OCI-LY3 (cell line): ENCODE measurements around the gene TMEM38A.

Experiments used
- EZH2phosphoT487 ChIP-seq: fragments of 200-600 bp; shearing (Covaris generic); IDR thresholded peaks from 2 replicates; pipeline ENCODE4 v1.6.1; 2018; ENCODE audit warnings: antibody characterized with exemption, mixed run types, low read depth
- TF ChIP-seq, protein P1 (sequence below): fragments of 200-600, 300-600 bp; sonication (generic); IDR thresholded peaks from 2 replicates; pipeline ENCODE4 v1.5.1; 2014; ENCODE audit warnings: antibody characterized with exemption, low read length, low read depth

DNA sequence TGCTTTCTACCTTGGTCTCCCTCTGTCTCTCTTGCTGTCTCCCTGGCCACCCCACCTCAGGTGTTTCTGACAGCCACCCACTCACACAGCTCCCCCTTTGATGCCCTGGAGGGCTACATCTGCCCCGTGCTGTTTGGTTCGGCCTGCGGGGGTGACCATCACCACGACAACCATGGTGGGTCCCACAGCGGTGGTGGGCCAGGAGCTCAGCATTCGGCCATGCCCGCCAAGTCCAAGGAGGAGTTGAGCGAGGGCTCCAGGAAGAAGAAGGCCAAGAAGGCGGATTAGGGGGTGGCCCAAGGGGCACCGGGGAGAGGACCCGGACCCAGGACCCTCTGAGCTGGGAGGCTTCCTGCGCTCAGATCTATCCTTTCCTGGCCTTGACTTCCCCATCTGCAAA is 27.1 kb downstream of the TMEM38A start:
- TF ChIP-seq, protein P1, sequence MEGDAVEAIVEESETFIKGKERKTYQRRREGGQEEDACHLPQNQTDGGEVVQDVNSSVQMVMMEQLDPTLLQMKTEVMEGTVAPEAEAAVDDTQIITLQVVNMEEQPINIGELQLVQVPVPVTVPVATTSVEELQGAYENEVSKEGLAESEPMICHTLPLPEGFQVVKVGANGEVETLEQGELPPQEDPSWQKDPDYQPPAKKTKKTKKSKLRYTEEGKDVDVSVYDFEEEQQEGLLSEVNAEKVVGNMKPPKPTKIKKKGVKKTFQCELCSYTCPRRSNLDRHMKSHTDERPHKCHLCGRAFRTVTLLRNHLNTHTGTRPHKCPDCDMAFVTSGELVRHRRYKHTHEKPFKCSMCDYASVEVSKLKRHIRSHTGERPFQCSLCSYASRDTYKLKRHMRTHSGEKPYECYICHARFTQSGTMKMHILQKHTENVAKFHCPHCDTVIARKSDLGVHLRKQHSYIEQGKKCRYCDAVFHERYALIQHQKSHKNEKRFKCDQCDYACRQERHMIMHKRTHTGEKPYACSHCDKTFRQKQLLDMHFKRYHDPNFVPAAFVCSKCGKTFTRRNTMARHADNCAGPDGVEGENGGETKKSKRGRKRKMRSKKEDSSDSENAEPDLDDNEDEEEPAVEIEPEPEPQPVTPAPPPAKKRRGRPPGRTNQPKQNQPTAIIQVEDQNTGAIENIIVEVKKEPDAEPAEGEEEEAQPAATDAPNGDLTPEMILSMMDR, result no peak
- no peak for TF ChIP-seq EZH2phosphoT487
